IMR-90 (cell line): ENCODE measurements around the gene CRTAC1. TPM values are rescaled to one million over a fixed set of nuclear protein-coding genes. Genes with fewer than 3 reads are reported as not detected.

Source experiments
- ATAC-seq: fragments of 200-7000 bp; cut with Tn5 transposase; 2 replicates; pipeline ENCODE4 v1.9.1; 2020; ENCODE audit warnings: low read depth, mild to moderate bottlenecking, moderate library complexity
- BruUV-seq: library from RNA; stranded (reverse); fragments of 400-500 nt; replicated peaks from 2 replicates; lab custom pipeline; 2021; lab: Mats Ljungman, UMichigan
- CTCF ChIA-PET: fragments of 300-600 bp; formaldehyde crosslinking; extraction: SDS; loops from one replicate; lab custom pipeline; 2021; ENCODE audit warnings: antibody characterized with exemption; lab: Yijun Ruan, JAX
- POLR2A ChIA-PET: fragments of 300-600 bp; sonication (Branson Sonifier 250); formaldehyde crosslinking; loops from one replicate; lab custom pipeline; 2022; ENCODE audit warnings: antibody characterized with exemption; ENCODE audit not compliant: unreplicated experiment; lab: Charles Lee
- DNase-seq: peaks from one replicate; pipeline ENCODE4 v3.0.0; 2013
- H2AFZ ChIP-seq: replicated peaks from 2 replicates; pipeline ENCODE3; 2013; ENCODE audit warnings: low read length, mild to moderate bottlenecking; ENCODE audit not compliant: poor library complexity
- H2AK5ac ChIP-seq: 2 replicates; pipeline ENCODE4 v1.6.1; 2013; ENCODE audit warnings: low read depth, low read length, inconsistent platforms
- H2AK9ac ChIP-seq: replicated peaks from 2 replicates; pipeline ENCODE3; 2013; ENCODE audit warnings: mild to moderate bottlenecking, low read depth, low read length, moderate library complexity; ENCODE audit not compliant: poor library complexity
- H2BK120ac ChIP-seq: 2 replicates; pipeline ENCODE4 v1.6.1; 2013; ENCODE audit warnings: low read depth, low read length, inconsistent platforms
- H2BK15ac ChIP-seq: 3 replicates; pipeline ENCODE4 v1.6.1; 2013; ENCODE audit warnings: low read depth, low read length, inconsistent platforms
- H2BK20ac ChIP-seq: 2 replicates; pipeline ENCODE4 v1.6.1; 2013; ENCODE audit warnings: low read depth, mild to moderate bottlenecking, inconsistent platforms, low read length, moderate library complexity
- H2BK5ac ChIP-seq: 2 replicates; pipeline ENCODE4 v1.6.1; 2013; ENCODE audit warnings: mild to moderate bottlenecking, low read depth, low read length, inconsistent platforms; ENCODE audit not compliant: poor library complexity, severe bottlenecking
- H3K14ac ChIP-seq: replicated peaks from 2 replicates; pipeline ENCODE4 v1.6.1; 2013; ENCODE audit warnings: low read depth, low read length, inconsistent platforms
- H3K18ac ChIP-seq: 2 replicates; pipeline ENCODE4 v1.6.1; 2013; ENCODE audit warnings: low read depth, low read length, control low read depth
- H3K23ac ChIP-seq: 2 replicates; pipeline ENCODE4 v1.6.1; 2013; ENCODE audit warnings: low read depth, low read length, inconsistent platforms
- H3K27ac ChIP-seq: 2 replicates; pipeline ENCODE4 v1.5.1; 2013; ENCODE audit warnings: mild to moderate bottlenecking, control low read depth, low read length; ENCODE audit not compliant: insufficient read depth
- H3K27me3 ChIP-seq: 2 replicates; pipeline ENCODE4 v1.6.1; 2013; ENCODE audit warnings: low read length; ENCODE audit not compliant: control insufficient read depth, insufficient read depth
- H3K36me3 ChIP-seq: 2 replicates; pipeline ENCODE4 v1.6.1; 2013; ENCODE audit warnings: low read length, mixed read lengths; ENCODE audit not compliant: control insufficient read depth, insufficient read depth
- H3K4ac ChIP-seq: 2 replicates; pipeline ENCODE4 v1.6.1; 2013; ENCODE audit warnings: low read depth, low read length, inconsistent platforms
- H3K4me1 ChIP-seq: 2 replicates; pipeline ENCODE4 v1.6.1; 2013; ENCODE audit warnings: low read length, mixed read lengths; ENCODE audit not compliant: control insufficient read depth, insufficient read depth
- H3K4me2 ChIP-seq: 2 replicates; pipeline ENCODE4 v1.6.1; 2013; ENCODE audit warnings: low read depth, mild to moderate bottlenecking, control low read depth, low read length, moderate library complexity
- H3K4me3 ChIP-seq: 2 replicates; pipeline ENCODE4 v1.5.1; 2013; ENCODE audit warnings: low read depth, mild to moderate bottlenecking, control low read depth, low read length, moderate library complexity; ENCODE audit not compliant: insufficient read depth
- H3K56ac ChIP-seq: 2 replicates; pipeline ENCODE4 v1.6.1; 2013; ENCODE audit warnings: low read length, inconsistent platforms; ENCODE audit not compliant: insufficient read depth; ENCODE audit errors: extremely low read depth
- H3K79me1 ChIP-seq, 2 experiments: 2 replicates each; pipeline ENCODE4 v1.6.1; 2013; ENCODE audit warnings: low read length in 2 of 2, inconsistent platforms in 1 of 2, low read depth in 1 of 2
- H3K9ac ChIP-seq: 2 replicates; pipeline ENCODE4 v1.6.1; 2013; ENCODE audit warnings: low read depth, low read length, control low read depth
- H3K9me1 ChIP-seq: 2 replicates; pipeline ENCODE4 v1.6.1; 2013; ENCODE audit warnings: low read length, inconsistent platforms; ENCODE audit not compliant: insufficient read depth
- H3K9me3 ChIP-seq: 2 replicates; pipeline ENCODE4 v1.6.1; 2013; ENCODE audit warnings: low read length; ENCODE audit not compliant: control insufficient read depth, insufficient read depth
- H4K20me1 ChIP-seq: 2 replicates; pipeline ENCODE4 v1.6.1; 2013; ENCODE audit warnings: low read length, inconsistent platforms; ENCODE audit not compliant: insufficient read depth
- H4K5ac ChIP-seq: 2 replicates; pipeline ENCODE4 v1.6.1; 2013; ENCODE audit warnings: mild to moderate bottlenecking, low read depth, low read length, control low read depth
- H4K8ac ChIP-seq, 2 experiments: 2 replicates each; pipeline ENCODE4 v1.6.1; 2013; ENCODE audit warnings: low read depth in 2 of 2, low read length in 2 of 2, control low read depth in 1 of 2, inconsistent platforms in 1 of 2
- H4K91ac ChIP-seq: 2 replicates; pipeline ENCODE4 v1.6.1; 2013; ENCODE audit warnings: low read depth, low read length, inconsistent platforms; ENCODE audit not compliant: insufficient read depth
- NFE2L2 ChIP-seq: fragments of 150-350 bp; IDR thresholded peaks from 2 replicates; pipeline ENCODE4 v1.6.1; 2016; ENCODE audit warnings: low read depth, mild to moderate bottlenecking, low read length
- dilution Hi-C: fragments of 300-500 bp; cut with HindIII; formaldehyde crosslinking; loops from one replicate; pipeline ENCODE4 v1.14.3; 2018; ENCODE audit warnings: low sequenced_read_pairs; ENCODE audit not compliant: unreplicated experiment
- in situ Hi-C: fragments of 300-500 bp; cut with MboI; formaldehyde crosslinking; loops from 3 replicates; pipeline ENCODE4 v1.14.3; 2019; ENCODE audit warnings: low sequenced_read_pairs, inconsistent platforms, mixed read lengths
- intact Hi-C: fragments of 100-400 bp; cut with micrococcal nuclease; formaldehyde crosslinking; loops from 2 replicates; pipeline ENCODE4 v1.10.0; 2022
- polyA plus RNA-seq, 3 experiments: library from polyadenylated mRNA; depleted of rRNA; stranded (reverse); fragments of >200 nt; gene quantifications; 2 replicates each; pipeline ENCODE4 v1.2.3, GENCODE V29; 2012; ENCODE audit warnings: low replicate concordance in 1 of 3
- total RNA-seq: library from RNA; depleted of rRNA; stranded (reverse); fragments of >200 nt; gene quantifications from 2 replicates; pipeline ENCODE4 v1.2.3, GENCODE V29; 2012

CRTAC1 gene
- total and polyA plus RNA-seq, 2 of the 4 experiments (the other 2 are of a cell fraction) = not detected

GRCh38 chr10:97818572-97818971, 211.8 kb downstream of the CRTAC1 start:
- no peak overlapping the region for H2AFZ ChIP-seq
- H2BK20ac ChIP-seq = no peak overlapping the region
- no peak overlapping the region for H2AK5ac ChIP-seq
- no peaks in the 10 kb centered on the region for H3K36me3 ChIP-seq
- ChIA-PET POLR2A (no interaction called here), CTCF (no interaction called here)
- dilution Hi-C loops (no loop called here), intact Hi-C loops (no loop called here), in situ Hi-C loops (no loop called here)
- H3K4me1 ChIP-seq = no peaks in the 10 kb centered on the region
- no peak overlapping the region for H4K8ac ChIP-seq
- no peak overlapping the region for H3K14ac ChIP-seq
- peaks cover 45% of the 10 kb centered on the region for H3K27me3 ChIP-seq
- no peak for TF ChIP-seq NFE2L2
- no peak overlapping the region for H2BK120ac ChIP-seq
- H2BK15ac ChIP-seq = no peak overlapping the region
- no peaks in the 10 kb centered on the region for H4K20me1 ChIP-seq
- no peaks in the 10 kb centered on the region for H3K9me1 ChIP-seq
- no peak overlapping the region for H3K23ac ChIP-seq
- ATAC-seq (no peak), DNase-seq (no peak)
- no peak overlapping the region for H3K4me2 ChIP-seq
- H3K9me3 ChIP-seq = no peaks in the 10 kb centered on the region
- H3K4me3 ChIP-seq = no peak overlapping the region
- H4K91ac ChIP-seq = no peak overlapping the region
- no peak overlapping the region for H3K56ac ChIP-seq
- no peaks in the 10 kb centered on the region for H3K79me1 ChIP-seq
- H3K27ac ChIP-seq = no peak overlapping the region
- H2BK5ac ChIP-seq = no peak overlapping the region
- H3K18ac ChIP-seq = no peak overlapping the region
- H2AK9ac ChIP-seq = no peak overlapping the region
- no TSS peak for BruUV-seq
- H3K9ac ChIP-seq = no peak overlapping the region
- H4K5ac ChIP-seq = no peak overlapping the region
- H3K4ac ChIP-seq = no peak overlapping the region
